WTC11 (cell line): ENCODE data around the gene KIAA0232.

Experiments used
- ATF1 ChIP-seq: sonication (generic); formaldehyde crosslinking; IDR thresholded peaks from 2 replicates; pipeline ENCODE4 v1.8.1; 2023; ENCODE audit warnings: mild to moderate bottlenecking, moderate library complexity, missing genetic modification reagents
- ATF2 ChIP-seq: sonication (generic); formaldehyde crosslinking; IDR thresholded peaks from 2 replicates; pipeline ENCODE4 v1.8.1; 2022; ENCODE audit warnings: low read depth, missing genetic modification reagents, borderline replicate concordance
- CBFB ChIP-seq: sonication (generic); formaldehyde crosslinking; IDR thresholded peaks from 2 replicates; pipeline ENCODE4 v1.8.1; 2022; ENCODE audit warnings: mild to moderate bottlenecking, low read depth, missing genetic modification reagents
- IRF1 ChIP-seq: sonication (generic); formaldehyde crosslinking; IDR thresholded peaks from 2 replicates; pipeline ENCODE4 v1.8.0; 2023; ENCODE audit warnings: missing genetic modification reagents
- PREB ChIP-seq: sonication (generic); formaldehyde crosslinking; IDR thresholded peaks from 2 replicates; pipeline ENCODE4 v1.8.1; 2022; ENCODE audit warnings: mild to moderate bottlenecking, missing genetic modification reagents, moderate library complexity, borderline replicate concordance
- ZNF512 ChIP-seq: sonication (generic); formaldehyde crosslinking; IDR thresholded peaks from 2 replicates; pipeline ENCODE4 v1.8.1; 2022; ENCODE audit warnings: missing genetic modification reagents, borderline replicate concordance
- TF ChIP-seq, protein P1 (sequence below): fragments of 200-600 bp; IDR thresholded peaks from 2 replicates; pipeline ENCODE4 v1.8.0; 2022; ENCODE audit warnings: antibody characterized with exemption

- TF ChIP-seq, protein P1, sequence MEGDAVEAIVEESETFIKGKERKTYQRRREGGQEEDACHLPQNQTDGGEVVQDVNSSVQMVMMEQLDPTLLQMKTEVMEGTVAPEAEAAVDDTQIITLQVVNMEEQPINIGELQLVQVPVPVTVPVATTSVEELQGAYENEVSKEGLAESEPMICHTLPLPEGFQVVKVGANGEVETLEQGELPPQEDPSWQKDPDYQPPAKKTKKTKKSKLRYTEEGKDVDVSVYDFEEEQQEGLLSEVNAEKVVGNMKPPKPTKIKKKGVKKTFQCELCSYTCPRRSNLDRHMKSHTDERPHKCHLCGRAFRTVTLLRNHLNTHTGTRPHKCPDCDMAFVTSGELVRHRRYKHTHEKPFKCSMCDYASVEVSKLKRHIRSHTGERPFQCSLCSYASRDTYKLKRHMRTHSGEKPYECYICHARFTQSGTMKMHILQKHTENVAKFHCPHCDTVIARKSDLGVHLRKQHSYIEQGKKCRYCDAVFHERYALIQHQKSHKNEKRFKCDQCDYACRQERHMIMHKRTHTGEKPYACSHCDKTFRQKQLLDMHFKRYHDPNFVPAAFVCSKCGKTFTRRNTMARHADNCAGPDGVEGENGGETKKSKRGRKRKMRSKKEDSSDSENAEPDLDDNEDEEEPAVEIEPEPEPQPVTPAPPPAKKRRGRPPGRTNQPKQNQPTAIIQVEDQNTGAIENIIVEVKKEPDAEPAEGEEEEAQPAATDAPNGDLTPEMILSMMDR = no peak
- TF ChIP-seq IRF1 (no peak), ATF1 (CRISPR knock-in tag) (no peak), ZNF512 (CRISPR knock-in tag) (no peak), ATF2 (CRISPR knock-in tag) (no peak), CBFB (CRISPR knock-in tag) (no peak), PREB (CRISPR knock-in tag) (no peak)
Observed at GRCh38 chr4:6811165-6811564, 28.6 kb downstream of the KIAA0232 start.
